Measurements from ENCODE around the gene BMP7.
"Not testable (repeated sequence)": the region's sequence is repeated elsewhere in the genome, so short reads cannot be mapped to it uniquely, and the experiment has no call there.

The BMP7 gene

GRCh38 chr20:57162362-57162652, 104.1 kb downstream of the BMP7 start:
- no peak for TF ChIP-seq CTCF (IDR thresholded peaks at IDR 0.05; ENCODE audit: control insufficient read depth, extremely low read depth, insufficient read depth)
- DNase-seq (ENCODE audit: low read depth) = no peak
- no peak overlapping the region for H3K4me3 ChIP-seq (ENCODE audit: low read depth, low read length)

GRCh38 chr20:57161478-57162361, 104.7 kb downstream of the BMP7 start:
- H3K4me3 ChIP-seq (ENCODE audit: low read depth, low read length) = no peak overlapping the region
- no peak for DNase-seq (ENCODE audit: low read depth)
- TF ChIP-seq CTCF (IDR thresholded peaks at IDR 0.05; ENCODE audit: control insufficient read depth, extremely low read depth, insufficient read depth) = no peak

- no peak for TF ChIP-seq CTCF (IDR thresholded peaks at IDR 0.05; ENCODE audit: control insufficient read depth, extremely low read depth, insufficient read depth)
- DNase-seq (ENCODE audit: low read depth) = no peak
- H3K4me3 ChIP-seq (ENCODE audit: low read depth, low read length) = no peak overlapping the region
Measured at GRCh38 chr20:57160985-57161384, 105.5 kb downstream of the BMP7 start.

GRCh38 chr20:57159945-57160610, 106.4 kb downstream of the BMP7 start:
- TF ChIP-seq CTCF (IDR thresholded peaks at IDR 0.05; ENCODE audit: control insufficient read depth, extremely low read depth, insufficient read depth) = no peak
- no peak for DNase-seq (ENCODE audit: low read depth)
- no peak overlapping the region for H3K4me3 ChIP-seq (ENCODE audit: low read depth, low read length)

- no peak for DNase-seq (ENCODE audit: low read depth)
- TF ChIP-seq CTCF (IDR thresholded peaks at IDR 0.05; ENCODE audit: control insufficient read depth, extremely low read depth, insufficient read depth) = no peak
- no peak overlapping the region for H3K4me3 ChIP-seq (ENCODE audit: low read depth, low read length)
Measured at GRCh38 chr20:57159193-57159851, 107.1 kb downstream of the BMP7 start.

- no peak for DNase-seq (ENCODE audit: low read depth)
- no peak for TF ChIP-seq CTCF (IDR thresholded peaks at IDR 0.05; ENCODE audit: control insufficient read depth, extremely low read depth, insufficient read depth)
Measured at GRCh38 chr20:57158474-57158873, 108.0 kb downstream of the BMP7 start.

GRCh38 chr20:57157787-57158186, 108.7 kb downstream of the BMP7 start:
- not testable (repeated sequence) for H3K4me3 ChIP-seq (ENCODE audit: low read depth, low read length); DNase-seq (ENCODE audit: low read depth)

More at GRCh38 chr20:57158474-57158873, 108.0 kb downstream of the BMP7 start:
- H3K4me3 ChIP-seq (ENCODE audit: low read depth, low read length) = no peak overlapping the region

All from LNCaP clone FGC (cell line).